Measurements from ENCODE around the gene CCDC112.
"Not testable (repeated sequence)": the region's sequence is repeated elsewhere in the genome, so short reads cannot be mapped to it uniquely, and the experiment has no call there.

CCDC112 gene

GRCh38 chr5:115329475-115329874, 33.0 kb upstream of the CCDC112 start:
- H3K79me2 ChIP-seq (ENCODE audit: low read length) = no peaks in the 10 kb centered on the region
- H3K4me3 ChIP-seq (ENCODE audit: low read length) = no peak overlapping the region
- TF ChIP-seq EZH2 (optimal IDR thresholded peaks at IDR 0.05; ENCODE audit: low read depth, low read length) (no peak), EZH2phosphoT487 (IDR thresholded peaks at IDR 0.05; ENCODE audit: low read length) (no peak)
- TF ChIP-seq, protein P1, sequence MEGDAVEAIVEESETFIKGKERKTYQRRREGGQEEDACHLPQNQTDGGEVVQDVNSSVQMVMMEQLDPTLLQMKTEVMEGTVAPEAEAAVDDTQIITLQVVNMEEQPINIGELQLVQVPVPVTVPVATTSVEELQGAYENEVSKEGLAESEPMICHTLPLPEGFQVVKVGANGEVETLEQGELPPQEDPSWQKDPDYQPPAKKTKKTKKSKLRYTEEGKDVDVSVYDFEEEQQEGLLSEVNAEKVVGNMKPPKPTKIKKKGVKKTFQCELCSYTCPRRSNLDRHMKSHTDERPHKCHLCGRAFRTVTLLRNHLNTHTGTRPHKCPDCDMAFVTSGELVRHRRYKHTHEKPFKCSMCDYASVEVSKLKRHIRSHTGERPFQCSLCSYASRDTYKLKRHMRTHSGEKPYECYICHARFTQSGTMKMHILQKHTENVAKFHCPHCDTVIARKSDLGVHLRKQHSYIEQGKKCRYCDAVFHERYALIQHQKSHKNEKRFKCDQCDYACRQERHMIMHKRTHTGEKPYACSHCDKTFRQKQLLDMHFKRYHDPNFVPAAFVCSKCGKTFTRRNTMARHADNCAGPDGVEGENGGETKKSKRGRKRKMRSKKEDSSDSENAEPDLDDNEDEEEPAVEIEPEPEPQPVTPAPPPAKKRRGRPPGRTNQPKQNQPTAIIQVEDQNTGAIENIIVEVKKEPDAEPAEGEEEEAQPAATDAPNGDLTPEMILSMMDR (IDR thresholded peaks at IDR 0.05; ENCODE audit: low read length) = no peak
- H3K9ac ChIP-seq (ENCODE audit: low read length) = no peak overlapping the region
- no peak overlapping the region for H3K27ac ChIP-seq (ENCODE audit: low read length)
- peaks cover 11% of the 10 kb centered on the region for H3K4me1 ChIP-seq (ENCODE audit: low read length)
- H3F3A ChIP-seq (ENCODE audit: insufficient read depth, low read length) = peaks cover 8% of the 10 kb centered on the region; the same call in 1 of the 2 replicates
- H2AFZ ChIP-seq (ENCODE audit: low read length) = no peak overlapping the region
- no peaks in the 10 kb centered on the region for H4K20me1 ChIP-seq (ENCODE audit: insufficient read depth, low read length)
- no peaks in the 10 kb centered on the region for H3K36me3 ChIP-seq (replicated peaks; ENCODE audit: insufficient read depth, low read length)
- no peak overlapping the region for H3K4me2 ChIP-seq (ENCODE audit: low read depth, low read length)
- no peaks in the 10 kb centered on the region for H3K27me3 ChIP-seq (replicated peaks; ENCODE audit: insufficient read depth, low read length)
- no peaks in the 10 kb centered on the region for H3K9me3 ChIP-seq (replicated peaks; ENCODE audit: insufficient read depth, low read length)
- no peaks in the 10 kb centered on the region for H3K9me2 ChIP-seq (replicated peaks; ENCODE audit: insufficient read depth, low read length)
- no peak for DNase-seq

GRCh38 chr5:115328617-115329274, 32.3 kb upstream of the CCDC112 start:
- not testable (repeated sequence) for H4K20me1 ChIP-seq (ENCODE audit: insufficient read depth, low read length); H3K4me3 ChIP-seq (ENCODE audit: low read length); H3K4me2 ChIP-seq (ENCODE audit: low read depth, low read length); H3K79me2 ChIP-seq (ENCODE audit: low read length); H3K27me3 ChIP-seq (replicated peaks; ENCODE audit: insufficient read depth, low read length); H3F3A ChIP-seq (ENCODE audit: insufficient read depth, low read length); H3K9me3 ChIP-seq (replicated peaks; ENCODE audit: insufficient read depth, low read length); H2AFZ ChIP-seq (ENCODE audit: low read length); H3K36me3 ChIP-seq (replicated peaks; ENCODE audit: insufficient read depth, low read length); H3K27ac ChIP-seq (ENCODE audit: low read length); H3K9me2 ChIP-seq (replicated peaks; ENCODE audit: insufficient read depth, low read length); H3K9ac ChIP-seq (ENCODE audit: low read length)
- peaks cover 11% of the 10 kb centered on the region for H3K4me1 ChIP-seq (ENCODE audit: low read length)
- DNase-seq = peak; percentile 57

GRCh38 chr5:115325296-115325959, 29.0 kb upstream of the CCDC112 start:
- DNase-seq = no peak
- no peak overlapping the region for H3K4me2 ChIP-seq (ENCODE audit: low read depth, low read length)
- no peak overlapping the region for H3K9ac ChIP-seq (ENCODE audit: low read length)
- H2AFZ ChIP-seq (ENCODE audit: low read length) = no peak overlapping the region
- no peaks in the 10 kb centered on the region for H3K27me3 ChIP-seq (replicated peaks; ENCODE audit: insufficient read depth, low read length)
- H3K36me3 ChIP-seq (replicated peaks; ENCODE audit: insufficient read depth, low read length) = no peaks in the 10 kb centered on the region
- no peak overlapping the region for H3K27ac ChIP-seq (ENCODE audit: low read length)
- H3K9me3 ChIP-seq (replicated peaks; ENCODE audit: insufficient read depth, low read length) = no peaks in the 10 kb centered on the region
- no peaks in the 10 kb centered on the region for H3K4me1 ChIP-seq (ENCODE audit: low read length)
- no peaks in the 10 kb centered on the region for H3K79me2 ChIP-seq (ENCODE audit: low read length)
- H4K20me1 ChIP-seq (ENCODE audit: insufficient read depth, low read length) = no peaks in the 10 kb centered on the region
- H3K4me3 ChIP-seq (ENCODE audit: low read length) = no peak overlapping the region
- H3K9me2 ChIP-seq (replicated peaks; ENCODE audit: insufficient read depth, low read length) = no peaks in the 10 kb centered on the region
- TF ChIP-seq EZH2 (optimal IDR thresholded peaks at IDR 0.05; ENCODE audit: low read depth, low read length) = no peak
- TF ChIP-seq, protein P1 (IDR thresholded peaks at IDR 0.05; ENCODE audit: low read length) = no peak
- TF ChIP-seq EZH2phosphoT487 (IDR thresholded peaks at IDR 0.05; ENCODE audit: low read length) = no peak
- no peaks in the 10 kb centered on the region for H3F3A ChIP-seq (ENCODE audit: insufficient read depth, low read length)

- H3K9ac ChIP-seq (ENCODE audit: low read length) = no peak overlapping the region
- no peaks in the 10 kb centered on the region for H3K27me3 ChIP-seq (replicated peaks; ENCODE audit: insufficient read depth, low read length)
- H3K79me2 ChIP-seq (ENCODE audit: low read length) = no peaks in the 10 kb centered on the region
- no peak for DNase-seq
- no peaks in the 10 kb centered on the region for H3K36me3 ChIP-seq (replicated peaks; ENCODE audit: insufficient read depth, low read length)
- H3K9me2 ChIP-seq (replicated peaks; ENCODE audit: insufficient read depth, low read length) = no peaks in the 10 kb centered on the region
- H3K4me1 ChIP-seq (ENCODE audit: low read length) = no peaks in the 10 kb centered on the region
- no peak overlapping the region for H3K4me3 ChIP-seq (ENCODE audit: low read length)
- no peak overlapping the region for H3K27ac ChIP-seq (ENCODE audit: low read length)
- H3K9me3 ChIP-seq (replicated peaks; ENCODE audit: insufficient read depth, low read length) = no peaks in the 10 kb centered on the region
- no peaks in the 10 kb centered on the region for H3F3A ChIP-seq (ENCODE audit: insufficient read depth, low read length)
- H4K20me1 ChIP-seq (ENCODE audit: insufficient read depth, low read length) = no peaks in the 10 kb centered on the region
- no peak overlapping the region for H2AFZ ChIP-seq (ENCODE audit: low read length)
- no peak overlapping the region for H3K4me2 ChIP-seq (ENCODE audit: low read depth, low read length)
- TF ChIP-seq EZH2phosphoT487 (IDR thresholded peaks at IDR 0.05; ENCODE audit: low read length) = no peak
Measured at GRCh38 chr5:115324021-115324420, 27.6 kb upstream of the CCDC112 start.

All from MM.1S (cell line).